HepG2 (cell line): ENCODE results near the gene GRAMD4. TPM values are rescaled to one million over a fixed set of nuclear protein-coding genes. Genes with fewer than 3 reads are reported as not detected.

Source experiments
- ATAC-seq: fragments of 200-7000 bp; cut with Tn5 transposase; 3 replicates; pipeline ENCODE4 v1.9.1; 2020; ENCODE audit warnings: mild to moderate bottlenecking, moderate library complexity
- BruUV-seq: library from RNA; stranded (reverse); fragments of 400-500 nt; replicated peaks from 2 replicates; lab custom pipeline; 2021; lab: Mats Ljungman, UMichigan
- CTCF ChIA-PET: fragments of 300-600 bp; formaldehyde crosslinking; extraction: SDS; loops from one replicate; lab custom pipeline; 2021; ENCODE audit warnings: low total read pairs, inconsistent platforms, low intra/inter-chr PET ratio; lab: Yijun Ruan, JAX
- POLR2A ChIA-PET: fragments of 350-600 bp; sonication (Branson Sonifier 250); formaldehyde crosslinking; loops from one replicate; lab custom pipeline; 2020; ENCODE audit warnings: antibody characterized with exemption, inconsistent platforms; lab: Yijun Ruan, JAX
- DNase-seq: peaks from one replicate; pipeline ENCODE4 v3.0.0-alpha.2; 2015; ENCODE audit warnings: low spot score
- FAIRE-seq: peaks from 3 replicates; lab custom pipeline; 2011; peaks lifted over from hg19 to GRCh38; lab: Jason Lieb, UNC
- H2AFZ ChIP-seq: one replicate; pipeline ENCODE4 v1.6.1; 2011; ENCODE audit warnings: low read length, inconsistent platforms
- H3K27ac ChIP-seq: fragments of 300-600 bp; 3 replicates; pipeline ENCODE4 v1.8.0; 2011; ENCODE audit warnings: mixed run types, mild to moderate bottlenecking, mixed read lengths, low read length, inconsistent platforms; ENCODE audit not compliant: insufficient read depth; ENCODE audit errors: extremely low read length
- H3K27me3 ChIP-seq, 2 experiments: fragments of 200-600 bp in 1 of 2; 2 replicates in 1 of 2; 3 replicates in 1 of 2; pipeline versions ENCODE4 v1.6.0 to v1.8.0; 2011; ENCODE audit warnings: low read length in 2 of 2, mild to moderate bottlenecking in 2 of 2, moderate library complexity in 2 of 2, inconsistent platforms in 1 of 2; ENCODE audit not compliant: insufficient read depth in 2 of 2, control insufficient read depth in 1 of 2
- H3K36me3 ChIP-seq, 2 experiments: fragments of 200-600 bp in 1 of 2; replicated peaks in 1 of 2; 2 replicates in 1 of 2; 3 replicates in 1 of 2; pipeline versions ENCODE4 v1.5.1 to v1.8.0; 2011; ENCODE audit warnings: low read length in 2 of 2, inconsistent platforms in 1 of 2; ENCODE audit not compliant: insufficient read depth in 2 of 2, control insufficient read depth in 1 of 2
- H3K4me1 ChIP-seq: 2 replicates; pipeline ENCODE4 v1.5.1; 2012; ENCODE audit warnings: low read length, inconsistent platforms; ENCODE audit not compliant: insufficient read depth
- H3K4me2 ChIP-seq: 2 replicates; pipeline ENCODE4 v1.6.0; 2011; ENCODE audit warnings: low read depth, low read length, inconsistent platforms
- H3K4me3 ChIP-seq, 3 experiments: fragments of 200-600 bp in 1 of 3; sonication (generic), shearing (Covaris generic) in 1 of 3; replicated peaks in 1 of 3; 2 replicates each; pipeline ENCODE4 v1.5.1; 2011 to 2016; ENCODE audit warnings: low read length in 3 of 3, inconsistent platforms in 2 of 3, low read depth in 2 of 3, mild to moderate bottlenecking in 2 of 3, control low read depth in 1 of 3, mixed read lengths in 1 of 3; ENCODE audit not compliant: insufficient read depth in 1 of 3
- H3K79me2 ChIP-seq: one replicate; pipeline ENCODE4 v1.6.1; 2011; ENCODE audit warnings: low read length, inconsistent platforms; ENCODE audit not compliant: insufficient read depth
- H3K9ac ChIP-seq: 2 replicates; pipeline ENCODE4 v1.6.0; 2011; ENCODE audit warnings: mild to moderate bottlenecking, low read depth, low read length, inconsistent platforms; ENCODE audit not compliant: insufficient read depth
- H3K9me3 ChIP-seq: 2 replicates; pipeline ENCODE4 v1.5.1; 2012; ENCODE audit warnings: mild to moderate bottlenecking, low read length
- H4K20me1 ChIP-seq: 2 replicates; pipeline ENCODE4 v1.6.0; 2011; ENCODE audit warnings: inconsistent platforms, mild to moderate bottlenecking, low read length, moderate library complexity; ENCODE audit not compliant: insufficient read depth
- ARID5B ChIP-seq: IDR thresholded peaks from 2 replicates; pipeline ENCODE4 v1.4.0; 2020; ENCODE audit warnings: mild to moderate bottlenecking, missing genetic modification reagents
- ELK4 ChIP-seq: sonication (generic); formaldehyde crosslinking; IDR thresholded peaks from 2 replicates; pipeline ENCODE4 v1.9.0; 2021; ENCODE audit warnings: missing genetic modification reagents, borderline replicate concordance
- SUZ12 ChIP-seq: fragments of 150-350 bp; IDR thresholded peaks from 2 replicates; pipeline ENCODE4 v1.6.1; 2014; ENCODE audit warnings: low read depth, low read length
- TMF1 ChIP-seq: sonication (generic); formaldehyde crosslinking; IDR thresholded peaks from 2 replicates; pipeline ENCODE4 v1.8.1; 2022; ENCODE audit warnings: low read depth, missing genetic modification reagents
- TRAFD1 ChIP-seq: sonication (generic); formaldehyde crosslinking; IDR thresholded peaks from 2 replicates; pipeline ENCODE4 v1.5.1; 2020; ENCODE audit warnings: missing genetic modification reagents, mild to moderate bottlenecking, borderline replicate concordance
- ZBTB38 ChIP-seq: sonication (generic); formaldehyde crosslinking; IDR thresholded peaks from 2 replicates; pipeline ENCODE4 v1.5.1; 2020; ENCODE audit warnings: mild to moderate bottlenecking, missing genetic modification reagents
- ZBTB4 ChIP-seq: sonication (generic); formaldehyde crosslinking; IDR thresholded peaks from 2 replicates; pipeline ENCODE4 v1.4.0; 2020; ENCODE audit warnings: missing genetic modification reagents, mild to moderate bottlenecking, borderline replicate concordance
- ZBTB7A ChIP-seq: sonication (generic); formaldehyde crosslinking; IDR thresholded peaks from 2 replicates; pipeline ENCODE4 v1.8.0; 2022; ENCODE audit warnings: mild to moderate bottlenecking, missing genetic modification reagents
- ZBTB8A ChIP-seq: sonication (generic); formaldehyde crosslinking; IDR thresholded peaks from 2 replicates; pipeline ENCODE4 v1.4.0; 2020; ENCODE audit warnings: mild to moderate bottlenecking, low read depth, missing genetic modification reagents, borderline replicate concordance
- ZFP36L1 ChIP-seq: sonication (generic); formaldehyde crosslinking; IDR thresholded peaks from 2 replicates; pipeline ENCODE4 v1.8.0; 2022; ENCODE audit warnings: mild to moderate bottlenecking, missing genetic modification reagents, moderate library complexity
- ZNF10 ChIP-seq: sonication (generic); formaldehyde crosslinking; IDR thresholded peaks from 2 replicates; pipeline ENCODE4 v1.4.0; 2020; ENCODE audit warnings: mild to moderate bottlenecking, low read depth, missing genetic modification reagents, borderline replicate concordance
- ZNF598 ChIP-seq: sonication (generic); formaldehyde crosslinking; IDR thresholded peaks from 2 replicates; pipeline ENCODE4 v1.5.1; 2020; ENCODE audit warnings: mild to moderate bottlenecking, missing genetic modification reagents, borderline replicate concordance
- WGBS: methylation state at CpG from one replicate; pipeline ENCODE4 v1.1.6; 2017; ENCODE audit warnings: low lambda C conversion rate; 5-methylcytosine and 5-hydroxymethylcytosine counted together
- in situ Hi-C: cut with HindIII; loops from 2 replicates; pipeline ENCODE4 v1.10.0; 2017; ENCODE audit warnings: low pct_unique_long_range_greater_than_20kb; ENCODE audit not compliant: extremely low pct_ligation_motif_present
- intact Hi-C: fragments of 100-400 bp; cut with micrococcal nuclease; formaldehyde crosslinking; loops from one replicate; pipeline ENCODE4 v1.10.0; 2022; ENCODE audit not compliant: unreplicated experiment
- polyA plus RNA-seq, 8 experiments: library from polyadenylated mRNA; depleted of rRNA in 3 of 8; stranded (reverse) in 7 of 8; unstranded in 1 of 8; fragments of >200 nt; fragmentation: Illumina TruSeq in 4 of 8; extraction: Trizol in 4 of 8; gene quantifications; 2 replicates each; pipeline versions ENCODE4 v1.2.1 to v1.2.3, GENCODE V29; 2011 to 2016; ENCODE audit warnings: low read depth in 4 of 8, missing spikeins in 1 of 8, mixed read lengths in 1 of 8; ENCODE audit not compliant: insufficient read depth in 1 of 8
- total RNA-seq, 5 experiments: library from RNA; depleted of rRNA; stranded (reverse); fragments of >200 nt; fragmentation: Illumina TruSeq; extraction: Trizol; gene quantifications; 2 replicates each; pipeline ENCODE4 v1.2.3, GENCODE V29; 2016; ENCODE audit warnings: low read depth in 1 of 5

GRAMD4 gene
- total and polyA plus RNA-seq, 2 of the 13 experiments (the other 11 are each of a cell fraction or from before 2014, with no cell fraction given), result 15.2 to 15.7 TPM

GRCh38 chr22:46617207-46617985, 2.8 kb upstream of the GRAMD4 start:
- CTCF ChIA-PET, result no interaction called here
- FAIRE-seq (no peak), DNase-seq (no peak), ATAC-seq (peak; percentile 15)
- H3K4me1 ChIP-seq, result peaks cover 56% of the 10 kb centered on the region
- H3K36me3 ChIP-seq, result no peaks in the 10 kb centered on the region; a peak in 1 of 5 replicates
- H4K20me1 ChIP-seq, result no peaks in the 10 kb centered on the region
- no peaks in the 10 kb centered on the region for H3K9me3 ChIP-seq
- POLR2A ChIA-PET, result interaction anchor here (1.0 kb wide), 2 partner anchors 8 to 54 kb away, joined by 3 to 4 read pairs; no protein-coding TSS in a partner anchor
- H3K4me2 ChIP-seq, result peak overlapping the region; percentile 44; the same call in 1 of the 2 replicates
- H3K9ac ChIP-seq, result 0 out of 2 replicates have a peak overlapping the region, but pooled peaks have one; percentile 23
- H3K27me3 ChIP-seq, result no peaks in the 10 kb centered on the region
- H3K4me3 ChIP-seq, result peak overlapping the region in 1 of 3 experiments; percentile 18; a peak in 1 of 6 replicates
- WGBS, result 50% methylated on average over 9 of the region's 18 CpGs
- BruUV-seq, result no TSS peak
- peaks cover 4% of the 10 kb centered on the region for H3K79me2 ChIP-seq
- intact Hi-C loops (no loop called here), in situ Hi-C loops (no loop called here)
- H3K27ac ChIP-seq, result peak overlapping the region; percentile 55
- no peak overlapping the region for H2AFZ ChIP-seq
- TF ChIP-seq ZFP36L1 (CRISPR knock-in tag) (no peak), ZNF598 (no peak), ZBTB7A (CRISPR knock-in tag) (no peak), ARID5B (CRISPR knock-in tag) (no peak), SUZ12 (no peak), TRAFD1 (CRISPR knock-in tag) (no peak), ELK4 (CRISPR knock-in tag) (no peak), TMF1 (CRISPR knock-in tag) (no peak), ZNF10 (CRISPR knock-in tag) (no peak), ZBTB8A (no peak), ZBTB4 (CRISPR knock-in tag) (0 out of 2 replicates have a peak, but pooled peaks have one; percentile 26), ZBTB38 (peak; percentile 89)
